Activated effector memory CD4-positive, alpha-beta T cell treated with Interleukin-2 at 50 U/mL for 16 hours (primary cell): ENCODE results near the gene GMPR.

Experiments
- DNase-seq: peaks from one replicate; pipeline ENCODE4 v3.0.0-alpha.2; 2020

Gene GMPR

GRCh38 chr6:16274885-16275589 lies 36.6 kb downstream of the GMPR start:
- no peak for DNase-seq

GRCh38 chr6:16277101-16277981 lies 39.0 kb downstream of the GMPR start:
- no peak for DNase-seq

- no peak for DNase-seq
Observed at GRCh38 chr6:16278048-16278724, 39.8 kb downstream of the GMPR start.

GRCh38 chr6:16278750-16279149 lies 40.4 kb downstream of the GMPR start:
- no peak for DNase-seq

- no peak for DNase-seq
Observed at GRCh38 chr6:16279243-16279642, 40.9 kb downstream of the GMPR start.

- no peak for DNase-seq
Observed at GRCh38 chr6:16282370-16282769, 44.0 kb downstream of the GMPR start.

GRCh38 chr6:16284472-16284871 lies 46.1 kb downstream of the GMPR start:
- DNase-seq, result no peak

GRCh38 chr6:16285467-16286150 lies 47.2 kb downstream of the GMPR start:
- no peak for DNase-seq

- DNase-seq, result peak; percentile 5
Observed at GRCh38 chr6:16286151-16286522, 47.8 kb downstream of the GMPR start.

- DNase-seq, result no peak
Observed at GRCh38 chr6:16288163-16288562, 49.8 kb downstream of the GMPR start.

GRCh38 chr6:16291739-16292138 lies 53.4 kb downstream of the GMPR start:
- DNase-seq, result no peak

GRCh38 chr6:16292432-16292831 lies 54.0 kb downstream of the GMPR start:
- DNase-seq, result no peak

GRCh38 chr6:16292942-16293341 lies 54.6 kb downstream of the GMPR start:
- no peak for DNase-seq

GRCh38 chr6:16294371-16294770 lies 56.0 kb downstream of the GMPR start:
- no peak for DNase-seq

- DNase-seq, result no peak
Observed at GRCh38 chr6:16295060-16295459, 56.7 kb downstream of the GMPR start.

GRCh38 chr6:16295471-16295870 lies 57.1 kb downstream of the GMPR start:
- no peak for DNase-seq

- DNase-seq, result no peak
Observed at GRCh38 chr6:16296061-16296670, 57.8 kb downstream of the GMPR start.

- DNase-seq, result no peak
Observed at GRCh38 chr6:16299861-16300260, 61.5 kb downstream of the GMPR start.

- no peak for DNase-seq
Observed at GRCh38 chr6:16301511-16301910, 63.1 kb downstream of the GMPR start.

GRCh38 chr6:16302721-16303552 lies 64.5 kb downstream of the GMPR start:
- DNase-seq, result no peak

- DNase-seq, result no peak
Observed at GRCh38 chr6:16305246-16305725, 66.9 kb downstream of the GMPR start.

GRCh38 chr6:16305788-16306187 lies 67.4 kb downstream of the GMPR start:
- DNase-seq, result no peak
